Fibroblast of skin of abdomen (primary cell): ENCODE measurements around the gene KCNH2.
"Not testable (repeated sequence)": the region's sequence is repeated elsewhere in the genome, so short reads cannot be mapped to it uniquely, and the experiment has no call there.

Source experiments
- DNase-seq: peaks from one replicate; pipeline ENCODE4 v3.0.0-alpha.2; 2013

Gene KCNH2

GRCh38 chr7:151012031-151012692, 34.0 kb upstream of the KCNH2 start:
- DNase-seq = no peak

GRCh38 chr7:151011616-151012015, 33.5 kb upstream of the KCNH2 start:
- DNase-seq = not testable (repeated sequence)

GRCh38 chr7:151011097-151011409, 32.9 kb upstream of the KCNH2 start:
- DNase-seq = no peak

GRCh38 chr7:151010307-151011096, 32.4 kb upstream of the KCNH2 start:
- peak; percentile 57 for DNase-seq

- DNase-seq = no peak
Observed at GRCh38 chr7:151010037-151010306, 31.9 kb upstream of the KCNH2 start.

- DNase-seq = no peak
Observed at GRCh38 chr7:151009327-151010036, 31.4 kb upstream of the KCNH2 start.

- peak; percentile 56 for DNase-seq
Observed at GRCh38 chr7:151008511-151009323, 30.6 kb upstream of the KCNH2 start.

GRCh38 chr7:151008143-151008510, 30.0 kb upstream of the KCNH2 start:
- DNase-seq = no peak

GRCh38 chr7:151007469-151007898, 29.4 kb upstream of the KCNH2 start:
- no peak for DNase-seq

- DNase-seq = no peak
Observed at GRCh38 chr7:151006590-151007300, 28.6 kb upstream of the KCNH2 start.

GRCh38 chr7:151005566-151005965, 27.4 kb upstream of the KCNH2 start:
- no peak for DNase-seq

- no peak for DNase-seq
Observed at GRCh38 chr7:151003572-151003971, 25.5 kb upstream of the KCNH2 start.

- no peak for DNase-seq
Observed at GRCh38 chr7:151001546-151001945, 23.4 kb upstream of the KCNH2 start.

- no peak for DNase-seq
Observed at GRCh38 chr7:151000897-151001495, 22.9 kb upstream of the KCNH2 start.

GRCh38 chr7:150999497-151000230, 21.5 kb upstream of the KCNH2 start:
- DNase-seq = no peak

GRCh38 chr7:150999001-150999400, 20.9 kb upstream of the KCNH2 start:
- no peak for DNase-seq

GRCh38 chr7:150998341-150998740, 20.2 kb upstream of the KCNH2 start:
- no peak for DNase-seq

GRCh38 chr7:150997817-150998216, 19.7 kb upstream of the KCNH2 start:
- no peak for DNase-seq

- DNase-seq = no peak
Observed at GRCh38 chr7:150997075-150997511, 19.0 kb upstream of the KCNH2 start.

- DNase-seq = no peak
Observed at GRCh38 chr7:150996376-150997074, 18.4 kb upstream of the KCNH2 start.
